Karpas-422 (cell line): Measurements from ENCODE around the gene GRWD1. TPM values are rescaled to one million over a fixed set of nuclear protein-coding genes. Genes with fewer than 3 reads are reported as not detected.
A peak's percentile ranks its signal among the peaks of the same experiment; 100 is the strongest.

ENCODE experiments used
- DNase-seq: peaks from one replicate; pipeline ENCODE4 v3.0.0-alpha.2; 2015
- H2AFZ ChIP-seq: fragments of 200-600 bp; sonication (generic); 2 replicates; pipeline ENCODE4 v1.6.1; 2014; ENCODE audit warnings: antibody characterized with exemption, low read length, mixed read lengths
- H3K27ac ChIP-seq: fragments of 200-600 bp; sonication (generic); 2 replicates; pipeline ENCODE4 v1.5.1; 2014; ENCODE audit warnings: mild to moderate bottlenecking, low read length, moderate library complexity
- H3K27me3 ChIP-seq: fragments of 200-600 bp; sonication (generic); 2 replicates; pipeline ENCODE4 v1.6.1; 2014; ENCODE audit warnings: low read length, mixed read lengths
- H3K36me3 ChIP-seq: fragments of 200-600 bp; sonication (generic); 2 replicates; pipeline ENCODE4 v1.6.1; 2014; ENCODE audit warnings: low read length, mixed read lengths; ENCODE audit not compliant: insufficient read depth
- H3K4me1 ChIP-seq: fragments of 200-600 bp; sonication (generic); 2 replicates; pipeline ENCODE4 v1.6.1; 2014; ENCODE audit warnings: mild to moderate bottlenecking, low read length, mixed read lengths
- H3K4me2 ChIP-seq: fragments of 200-600 bp; sonication (generic); 2 replicates; pipeline ENCODE4 v1.6.1; 2014; ENCODE audit warnings: low read length, low read depth, mild to moderate bottlenecking; ENCODE audit not compliant: poor library complexity, severe bottlenecking
- H3K4me3 ChIP-seq: fragments of 200-600 bp; sonication (generic); 2 replicates; pipeline ENCODE4 v1.5.1; 2014; ENCODE audit warnings: mild to moderate bottlenecking, antibody characterized with exemption, low read length, mixed read lengths
- H3K79me2 ChIP-seq: fragments of 200-600 bp; sonication (generic); 2 replicates; pipeline ENCODE4 v1.6.1; 2014; ENCODE audit warnings: mild to moderate bottlenecking, low read length, mixed read lengths
- H3K9ac ChIP-seq: fragments of 200-600 bp; sonication (generic); 2 replicates; pipeline ENCODE4 v1.6.0; 2014; ENCODE audit warnings: low read length
- H3K9me2 ChIP-seq: fragments of 200-600 bp; sonication (generic), shearing (Covaris generic); replicated peaks from 2 replicates; pipeline ENCODE4 v1.6.0; 2014; ENCODE audit warnings: mild to moderate bottlenecking, low read length, moderate library complexity; ENCODE audit not compliant: insufficient read depth
- H3K9me3 ChIP-seq: fragments of 300-700, 200-600 bp; sonication (generic); 2 replicates; pipeline ENCODE4 v1.6.1; 2014; ENCODE audit warnings: low read length, mixed read lengths
- H4K20me1 ChIP-seq: fragments of 200-600 bp; sonication (generic); 2 replicates; pipeline ENCODE4 v1.6.1; 2014; ENCODE audit warnings: mild to moderate bottlenecking, antibody characterized with exemption, low read length, low read depth; ENCODE audit not compliant: insufficient read depth
- total RNA-seq: library from RNA; depleted of rRNA; stranded (reverse); fragments of >200 nt; shearing (Covaris generic); gene quantifications from 2 replicates; pipeline ENCODE4 v1.2.3, GENCODE V29; 2014; ENCODE audit warnings: low replicate concordance

Gene GRWD1
- total RNA-seq, 1 experiment from 2014 or later = 15.9 TPM

DNA sequence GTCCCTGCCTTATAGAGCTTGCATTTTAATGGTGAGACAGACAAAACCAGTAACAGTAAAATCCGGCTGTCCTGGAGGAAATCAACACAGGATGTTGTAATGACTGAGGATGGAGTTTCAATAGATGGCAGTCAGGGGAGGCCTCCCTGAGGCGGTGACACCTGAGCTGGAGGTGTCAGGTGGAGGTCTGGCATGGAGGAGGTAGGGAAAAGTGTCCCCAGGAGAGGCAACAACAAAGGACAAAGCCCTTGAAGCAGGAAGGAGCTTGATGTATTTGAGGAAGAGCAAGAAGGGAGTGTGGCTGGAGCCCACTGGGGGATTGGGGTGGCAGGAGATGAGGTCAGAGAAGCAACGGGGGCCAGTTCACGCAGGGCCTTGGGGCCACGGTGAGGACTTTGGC lies 44.5 kb upstream of the GRWD1 start:
- H3K27me3 ChIP-seq = no peaks in the 10 kb centered on the region
- no peaks in the 10 kb centered on the region for H3K79me2 ChIP-seq
- H3K4me1 ChIP-seq = peaks cover 6% of the 10 kb centered on the region
- no peak overlapping the region for H3K9ac ChIP-seq
- no peaks in the 10 kb centered on the region for H4K20me1 ChIP-seq
- no peaks in the 10 kb centered on the region for H3K9me2 ChIP-seq
- no peak overlapping the region for H3K27ac ChIP-seq
- H2AFZ ChIP-seq = no peak overlapping the region
- no peak overlapping the region for H3K4me2 ChIP-seq
- no peaks in the 10 kb centered on the region for H3K9me3 ChIP-seq
- H3K36me3 ChIP-seq = no peaks in the 10 kb centered on the region
- no peak overlapping the region for H3K4me3 ChIP-seq
- DNase-seq = no peak

DNA sequence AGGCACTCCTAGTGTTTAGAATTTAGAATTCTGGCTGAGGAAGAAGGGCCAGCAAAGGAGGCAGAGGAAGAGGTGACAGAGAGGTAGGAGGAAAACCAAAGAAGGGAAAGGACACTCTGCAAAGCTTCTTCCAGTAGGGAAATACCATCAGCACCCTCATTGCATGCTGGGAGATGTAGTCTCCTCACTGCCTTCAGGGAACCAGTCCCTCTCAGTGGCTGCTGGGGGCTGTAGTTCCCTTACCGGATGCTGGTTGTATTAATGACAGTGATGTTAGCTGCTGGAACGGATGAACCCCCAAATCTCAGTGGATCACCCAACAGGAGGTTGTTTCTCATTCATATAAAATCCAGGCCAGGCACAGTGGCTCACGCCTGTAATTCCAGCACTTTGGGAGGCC lies 42.2 kb upstream of the GRWD1 start:
- H3K9ac ChIP-seq = no peak overlapping the region

DNA sequence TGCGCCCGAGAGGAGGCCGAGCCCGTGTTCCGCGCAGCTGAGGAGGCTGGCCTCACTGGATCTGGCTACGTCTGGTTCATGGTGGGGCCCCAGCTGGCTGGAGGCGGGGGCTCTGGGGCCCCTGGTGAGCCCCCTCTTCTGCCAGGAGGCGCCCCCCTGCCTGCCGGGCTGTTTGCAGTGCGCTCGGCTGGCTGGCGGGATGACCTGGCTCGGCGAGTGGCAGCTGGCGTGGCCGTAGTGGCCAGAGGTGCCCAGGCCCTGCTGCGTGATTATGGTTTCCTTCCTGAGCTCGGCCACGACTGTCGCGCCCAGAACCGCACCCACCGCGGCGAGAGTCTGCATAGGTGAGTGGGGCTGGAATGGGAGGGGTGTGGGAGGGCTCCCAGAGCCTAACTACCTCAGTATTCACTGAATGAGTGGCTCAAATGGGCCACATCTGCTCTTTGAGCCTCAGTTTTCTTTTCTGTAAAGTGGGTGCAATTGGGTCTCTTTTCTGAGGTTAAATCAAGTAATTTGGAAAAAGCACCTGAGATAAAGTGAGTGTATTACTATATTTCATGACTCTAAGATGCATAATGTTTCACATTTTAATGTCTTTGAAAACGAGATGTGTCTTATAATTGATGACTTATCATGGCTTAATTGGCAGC lies 40.6 kb upstream of the GRWD1 start:
- Histone ChIP-seq H3K9ac (no peak overlapping the region), H3K79me2 (no peaks in the 10 kb centered on the region), H4K20me1 (no peaks in the 10 kb centered on the region)

More for the DNA sequence above, 42.2 kb upstream of the GRWD1 start:
- Histone ChIP-seq H3K9me3 (no peaks in the 10 kb centered on the region), H3K36me3 (no peaks in the 10 kb centered on the region), H4K20me1 (no peaks in the 10 kb centered on the region), H2AFZ (peak overlapping the region; percentile 94), H3K79me2 (no peaks in the 10 kb centered on the region), H3K4me2 (no peak overlapping the region), H3K9me2 (no peaks in the 10 kb centered on the region), H3K4me1 (peaks cover 6% of the 10 kb centered on the region), H3K27me3 (no peaks in the 10 kb centered on the region), H3K4me3 (no peak overlapping the region), H3K27ac (no peak overlapping the region)
- DNase-seq = peak; percentile 85

DNA sequence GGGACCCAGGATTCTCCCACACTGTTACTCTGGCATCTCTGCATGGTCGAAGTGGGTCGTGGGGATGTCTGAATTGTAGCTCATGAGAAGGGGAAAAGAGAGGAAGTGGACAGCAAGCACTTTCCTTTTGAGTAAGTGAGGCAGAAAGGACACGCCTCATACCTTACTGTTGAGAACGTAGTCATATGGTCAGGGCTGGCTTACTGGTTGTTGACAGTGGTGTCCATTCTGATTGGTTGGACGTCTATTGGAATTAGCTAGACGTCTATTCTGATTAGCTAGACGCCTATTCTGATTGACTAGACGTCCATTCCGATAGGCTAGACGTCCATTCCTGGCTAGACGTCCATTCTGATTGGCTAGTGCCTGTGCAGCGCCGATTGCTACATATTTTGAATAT lies 39.9 kb upstream of the GRWD1 start:
- H3K9ac ChIP-seq = no peak overlapping the region
- H3K4me3 ChIP-seq = no peak overlapping the region
- H4K20me1 ChIP-seq = no peaks in the 10 kb centered on the region
- H2AFZ ChIP-seq = no peak overlapping the region
- H3K27me3 ChIP-seq = no peaks in the 10 kb centered on the region
- H3K79me2 ChIP-seq = no peaks in the 10 kb centered on the region
- no peaks in the 10 kb centered on the region for H3K9me3 ChIP-seq
- no peak overlapping the region for H3K4me2 ChIP-seq
- H3K36me3 ChIP-seq = no peaks in the 10 kb centered on the region
- H3K27ac ChIP-seq = no peak overlapping the region
- no peaks in the 10 kb centered on the region for H3K9me2 ChIP-seq
- DNase-seq = no peak
- H3K4me1 ChIP-seq = no peaks in the 10 kb centered on the region

More for the DNA sequence above, 40.6 kb upstream of the GRWD1 start:
- DNase-seq = no peak
- Histone ChIP-seq H3K27me3 (no peaks in the 10 kb centered on the region), H3K27ac (no peak overlapping the region), H3K4me1 (peaks cover 5% of the 10 kb centered on the region), H3K36me3 (no peaks in the 10 kb centered on the region), H3K9me3 (no peaks in the 10 kb centered on the region), H3K4me3 (no peak overlapping the region), H3K9me2 (no peaks in the 10 kb centered on the region), H2AFZ (no peak overlapping the region), H3K4me2 (no peak overlapping the region)

DNA sequence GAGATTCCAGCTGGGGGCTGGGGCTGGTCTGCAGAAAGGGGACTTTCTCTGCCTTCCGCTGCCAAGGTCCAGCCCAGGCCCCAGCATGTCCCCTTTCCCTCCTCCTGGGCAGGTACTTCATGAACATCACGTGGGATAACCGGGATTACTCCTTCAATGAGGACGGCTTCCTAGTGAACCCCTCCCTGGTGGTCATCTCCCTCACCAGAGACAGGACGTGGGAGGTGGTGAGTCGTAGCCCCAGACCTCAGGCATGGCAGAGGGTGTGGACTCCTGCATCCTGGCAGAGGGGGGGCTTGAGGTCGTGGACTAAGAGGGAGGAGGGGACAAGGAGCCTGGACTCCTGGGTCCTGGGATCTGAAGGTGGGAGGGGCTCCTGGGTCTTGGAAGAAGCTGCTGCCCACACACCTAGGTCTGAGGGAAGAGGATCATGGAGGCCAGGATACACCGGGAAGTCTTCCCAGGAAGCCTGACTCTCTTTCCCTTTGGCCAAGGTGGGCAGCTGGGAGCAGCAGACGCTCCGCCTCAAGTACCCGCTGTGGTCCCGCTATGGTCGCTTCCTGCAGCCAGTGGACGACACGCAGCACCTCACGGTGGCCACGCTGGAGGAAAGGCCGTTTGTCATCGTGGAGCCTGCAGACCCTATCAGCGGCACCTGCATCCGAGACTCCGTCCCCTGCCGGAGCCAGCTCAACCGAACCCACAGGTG lies 31.8 kb upstream of the GRWD1 start:
- Histone ChIP-seq H3K9me3 (no peaks in the 10 kb centered on the region), H3K4me1 (no peaks in the 10 kb centered on the region), H3K79me2 (no peaks in the 10 kb centered on the region), H2AFZ (no peak overlapping the region), H3K36me3 (no peaks in the 10 kb centered on the region), H3K9me2 (no peaks in the 10 kb centered on the region), H4K20me1 (no peaks in the 10 kb centered on the region), H3K4me2 (no peak overlapping the region), H3K27me3 (no peaks in the 10 kb centered on the region), H3K9ac (no peak overlapping the region), H3K4me3 (no peak overlapping the region), H3K27ac (no peak overlapping the region)
- DNase-seq = no peak

DNA sequence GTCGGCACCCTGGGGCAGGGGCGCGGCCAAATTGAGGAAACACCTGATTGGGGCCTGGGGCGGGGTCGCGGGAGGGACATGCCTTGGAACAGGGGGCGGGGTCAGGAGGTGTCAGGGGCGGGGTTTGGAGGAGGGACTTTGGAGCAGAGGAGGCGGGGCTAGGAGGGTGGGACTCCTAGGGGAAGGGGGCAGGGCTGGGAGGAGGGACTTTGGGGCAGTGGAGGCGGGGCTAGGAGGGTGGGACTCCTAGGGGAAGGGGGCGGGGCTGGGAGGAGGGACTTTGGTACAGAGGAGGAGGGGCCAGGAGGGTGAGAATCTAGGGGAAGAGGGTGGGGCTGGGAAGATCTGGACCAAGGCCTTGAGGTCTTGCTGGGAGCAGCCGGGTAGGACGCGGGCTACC lies 30.4 kb upstream of the GRWD1 start:
- Histone ChIP-seq H3K4me1 (no peaks in the 10 kb centered on the region), H3K9ac (no peak overlapping the region), H3K27me3 (no peaks in the 10 kb centered on the region), H3K79me2 (no peaks in the 10 kb centered on the region), H3K9me2 (no peaks in the 10 kb centered on the region), H4K20me1 (no peaks in the 10 kb centered on the region), H3K36me3 (no peaks in the 10 kb centered on the region), H2AFZ (no peak overlapping the region), H3K4me2 (no peak overlapping the region), H3K27ac (no peak overlapping the region), H3K4me3 (no peak overlapping the region), H3K9me3 (no peaks in the 10 kb centered on the region)
- peak; percentile 96 for DNase-seq

DNA sequence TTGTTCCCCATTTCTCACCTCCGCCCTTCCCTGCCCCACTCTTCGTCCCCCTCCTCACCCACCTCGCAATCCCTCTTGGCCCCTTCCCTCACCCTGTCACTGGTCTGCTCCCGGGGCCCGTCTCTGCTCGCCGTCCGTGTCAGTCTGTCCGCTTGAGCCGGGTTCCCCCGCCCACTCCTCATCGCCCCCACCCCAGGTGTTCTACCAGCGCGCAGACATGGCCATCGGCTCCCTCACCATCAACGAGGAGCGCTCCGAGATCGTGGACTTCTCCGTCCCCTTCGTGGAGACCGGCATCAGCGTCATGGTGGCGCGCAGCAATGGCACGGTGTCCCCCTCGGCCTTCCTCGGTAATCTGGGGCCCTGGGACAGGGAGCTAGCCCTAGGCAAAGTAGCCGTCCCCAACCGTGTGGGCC lies 30.0 kb upstream of the GRWD1 start:
- no peaks in the 10 kb centered on the region for H3K9me2 ChIP-seq
- no peak overlapping the region for H3K4me3 ChIP-seq
- no peaks in the 10 kb centered on the region for H3K4me1 ChIP-seq
- no peaks in the 10 kb centered on the region for H3K36me3 ChIP-seq
- H3K4me2 ChIP-seq = no peak overlapping the region
- H4K20me1 ChIP-seq = no peaks in the 10 kb centered on the region
- no peaks in the 10 kb centered on the region for H3K9me3 ChIP-seq
- no peak overlapping the region for H2AFZ ChIP-seq
- H3K27me3 ChIP-seq = no peaks in the 10 kb centered on the region
- H3K79me2 ChIP-seq = no peaks in the 10 kb centered on the region
- no peak overlapping the region for H3K27ac ChIP-seq
- DNase-seq = no peak
- H3K9ac ChIP-seq = no peak overlapping the region

DNA sequence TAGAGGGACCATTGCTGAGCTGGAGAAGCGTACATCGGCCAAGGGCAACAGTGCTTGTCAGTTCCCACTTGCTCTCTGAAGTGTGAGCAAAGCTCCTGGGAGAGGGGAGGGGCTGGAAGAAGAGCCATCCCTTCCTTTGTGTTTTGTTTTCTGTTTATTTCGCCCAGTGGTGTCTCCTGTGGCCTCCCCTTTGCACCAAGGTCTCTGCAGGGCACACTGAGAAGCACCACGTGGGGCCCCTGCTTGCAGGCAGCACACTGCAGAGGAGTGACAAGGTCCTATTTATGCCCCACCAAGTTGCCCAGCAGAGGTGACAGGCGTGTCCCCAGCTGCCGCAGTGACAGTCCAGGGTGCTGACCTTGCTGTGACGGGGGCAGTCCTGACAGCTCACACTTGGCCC lies 28.4 kb upstream of the GRWD1 start:
- Histone ChIP-seq H3K4me2 (no peak overlapping the region), H3K4me3 (no peak overlapping the region), H4K20me1 (no peaks in the 10 kb centered on the region), H3K4me1 (no peaks in the 10 kb centered on the region), H3K79me2 (no peaks in the 10 kb centered on the region), H3K9me2 (no peaks in the 10 kb centered on the region), H3K36me3 (no peaks in the 10 kb centered on the region), H2AFZ (no peak overlapping the region), H3K27ac (no peak overlapping the region), H3K9ac (no peak overlapping the region), H3K9me3 (no peaks in the 10 kb centered on the region), H3K27me3 (no peaks in the 10 kb centered on the region)
- no peak for DNase-seq
